ENCODE measurements around the gene SUMO4.

SUMO4 gene

GRCh38 chr6:149405823-149406765, 6.0 kb downstream of the SUMO4 start:
- H3K4me3 ChIP-seq (ENCODE audit: low read length): no peak overlapping the region
- no peak for DNase-seq (ENCODE audit: low read depth)
- no peak for TF ChIP-seq CTCF (conservative IDR thresholded peaks at IDR 0.05; ENCODE audit: low read depth, low read length)

GRCh38 chr6:149409617-149410016, 9.6 kb downstream of the SUMO4 start:
- DNase-seq (ENCODE audit: low read depth): no peak
- no peak for TF ChIP-seq CTCF (conservative IDR thresholded peaks at IDR 0.05; ENCODE audit: low read depth, low read length)
- no peak overlapping the region for H3K4me3 ChIP-seq (ENCODE audit: low read length)

GRCh38 chr6:149410557-149410956, 10.5 kb downstream of the SUMO4 start:
- H3K4me3 ChIP-seq (ENCODE audit: low read length): no peak overlapping the region
- no peak for DNase-seq (ENCODE audit: low read depth)
- TF ChIP-seq CTCF (conservative IDR thresholded peaks at IDR 0.05; ENCODE audit: low read depth, low read length): no peak

GRCh38 chr6:149414009-149414408, 13.9 kb downstream of the SUMO4 start:
- no peak for TF ChIP-seq CTCF (conservative IDR thresholded peaks at IDR 0.05; ENCODE audit: low read depth, low read length)
- DNase-seq (ENCODE audit: low read depth): no peak
- no peak overlapping the region for H3K4me3 ChIP-seq (ENCODE audit: low read length)

GRCh38 chr6:149414821-149415220, 14.8 kb downstream of the SUMO4 start:
- TF ChIP-seq CTCF (conservative IDR thresholded peaks at IDR 0.05; ENCODE audit: low read depth, low read length): no peak
- H3K4me3 ChIP-seq (ENCODE audit: low read length): no peak overlapping the region
- no peak for DNase-seq (ENCODE audit: low read depth)

- no peak overlapping the region for H3K4me3 ChIP-seq (ENCODE audit: low read length)
- DNase-seq (ENCODE audit: low read depth): no peak
- TF ChIP-seq CTCF (conservative IDR thresholded peaks at IDR 0.05; ENCODE audit: low read depth, low read length): no peak
These were observed 19.8 kb downstream of the SUMO4 start for GRCh38 chr6:149419696-149420404.
